GM19239 (cell line): ENCODE measurements around the gene MAPK11.

Source experiments
- DNase-seq: peaks from one replicate; pipeline ENCODE4 v3.0.0; 2011; ENCODE audit warnings: low spot score; ENCODE audit not compliant: insufficient read length
- FAIRE-seq: peaks from 2 replicates; lab custom pipeline; 2011; peaks lifted over from hg19 to GRCh38; lab: Jason Lieb, UNC

MAPK11 gene

DNA sequence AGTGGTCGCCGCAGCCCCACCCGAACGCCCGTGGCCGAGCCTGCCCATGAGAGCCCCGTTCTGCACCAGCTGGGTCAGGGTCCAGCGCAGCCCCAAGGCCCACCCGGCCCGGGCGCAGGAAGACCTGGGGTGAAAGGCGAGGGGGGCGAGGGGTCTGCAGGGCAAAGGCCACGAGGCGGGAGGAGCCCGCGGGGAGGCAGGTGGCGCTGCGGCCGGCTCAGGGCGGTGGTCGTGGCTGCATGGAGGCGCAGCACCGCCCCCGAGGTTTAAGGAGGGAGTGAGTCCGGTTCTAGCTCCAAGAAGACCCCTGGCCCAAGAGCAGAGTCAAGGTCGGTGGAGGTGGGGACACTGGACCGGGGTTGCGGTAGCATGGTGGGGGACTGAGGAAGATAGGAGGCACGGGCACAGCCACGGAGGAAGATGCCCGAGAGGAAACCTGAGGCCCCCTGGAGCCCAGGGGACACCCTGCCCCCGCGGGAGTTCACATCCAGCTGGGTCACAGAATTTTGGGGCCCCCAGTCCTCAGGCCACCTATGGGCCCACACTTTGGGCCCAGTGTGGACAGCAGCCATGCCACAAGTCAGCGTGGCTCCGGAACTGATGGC, 18.6 kb downstream of the MAPK11 start:
- FAIRE-seq: no peak

DNA sequence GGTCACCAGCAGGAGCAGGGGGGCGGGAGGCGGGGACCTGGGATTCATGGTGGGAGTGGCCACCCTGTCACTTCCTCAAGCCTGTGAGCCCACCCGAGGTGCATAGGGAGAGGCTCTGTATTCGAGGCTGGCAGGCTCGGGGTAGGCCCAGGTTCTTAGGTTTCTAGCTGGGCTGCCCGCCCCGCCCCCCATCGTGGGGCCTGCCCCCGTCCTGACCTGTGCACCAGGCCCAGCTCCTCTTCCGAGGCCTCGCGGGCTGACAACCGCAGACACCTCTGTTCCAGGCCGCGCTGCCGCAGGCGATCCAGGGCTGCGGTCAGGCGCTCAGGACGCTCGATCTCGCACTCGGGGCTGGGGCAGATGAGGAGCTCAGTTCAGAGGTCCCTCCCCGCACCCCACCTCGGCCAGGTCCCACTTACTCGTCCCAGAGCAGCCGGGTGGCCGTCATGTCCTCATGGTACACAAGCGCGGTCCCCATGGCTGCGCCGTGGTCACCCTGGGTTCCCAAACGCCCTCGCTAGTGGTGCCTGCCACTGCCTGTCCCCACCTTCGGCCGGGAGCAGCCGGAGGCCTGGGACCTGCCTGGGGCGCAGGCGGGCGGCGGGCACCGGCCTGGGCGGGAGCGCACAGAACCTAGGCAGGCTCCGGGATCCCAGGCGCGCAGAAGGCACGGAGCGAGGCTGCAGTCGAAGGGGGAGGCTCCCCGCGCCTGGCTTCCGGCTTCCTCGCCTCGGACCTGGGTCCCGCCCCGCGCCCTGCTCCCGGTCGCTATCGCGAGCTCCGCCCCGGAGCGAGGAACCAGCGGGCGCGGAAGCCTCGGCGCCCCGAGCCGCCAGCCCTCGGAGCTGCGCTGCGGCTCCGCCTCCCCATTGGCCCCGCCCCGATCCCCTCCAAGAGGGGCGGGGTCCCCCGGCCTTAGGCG, 19.4 kb downstream of the MAPK11 start, which contains the start of gene HDAC10:
Gene HDAC10, minus strand, starts transcription at position 711 of the 922 bp plus-strand sequence. Its CDS starts 233 bp downstream, at position 478.
- peak; percentile 92 for FAIRE-seq
- peak; percentile 93 for DNase-seq

More for the DNA sequence above, 18.6 kb downstream of the MAPK11 start:
- no peak for DNase-seq

DNA sequence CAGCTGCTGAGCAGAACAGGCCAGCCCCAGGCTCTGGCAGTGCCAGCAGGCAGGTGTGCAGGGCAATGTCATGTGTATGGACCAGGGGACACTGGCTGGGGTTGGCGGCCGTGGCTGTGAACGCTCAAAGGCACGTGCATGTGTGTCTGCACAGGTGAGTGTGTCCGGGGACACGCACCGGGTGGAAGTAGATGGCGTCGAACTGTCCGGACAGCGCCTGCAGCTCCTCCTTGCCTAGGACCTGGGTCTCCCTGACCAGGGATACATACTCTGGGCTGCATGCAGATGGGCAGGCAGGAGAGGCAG, 20.0 kb downstream of the MAPK11 start:
- FAIRE-seq (no peak), DNase-seq (no peak)

DNA sequence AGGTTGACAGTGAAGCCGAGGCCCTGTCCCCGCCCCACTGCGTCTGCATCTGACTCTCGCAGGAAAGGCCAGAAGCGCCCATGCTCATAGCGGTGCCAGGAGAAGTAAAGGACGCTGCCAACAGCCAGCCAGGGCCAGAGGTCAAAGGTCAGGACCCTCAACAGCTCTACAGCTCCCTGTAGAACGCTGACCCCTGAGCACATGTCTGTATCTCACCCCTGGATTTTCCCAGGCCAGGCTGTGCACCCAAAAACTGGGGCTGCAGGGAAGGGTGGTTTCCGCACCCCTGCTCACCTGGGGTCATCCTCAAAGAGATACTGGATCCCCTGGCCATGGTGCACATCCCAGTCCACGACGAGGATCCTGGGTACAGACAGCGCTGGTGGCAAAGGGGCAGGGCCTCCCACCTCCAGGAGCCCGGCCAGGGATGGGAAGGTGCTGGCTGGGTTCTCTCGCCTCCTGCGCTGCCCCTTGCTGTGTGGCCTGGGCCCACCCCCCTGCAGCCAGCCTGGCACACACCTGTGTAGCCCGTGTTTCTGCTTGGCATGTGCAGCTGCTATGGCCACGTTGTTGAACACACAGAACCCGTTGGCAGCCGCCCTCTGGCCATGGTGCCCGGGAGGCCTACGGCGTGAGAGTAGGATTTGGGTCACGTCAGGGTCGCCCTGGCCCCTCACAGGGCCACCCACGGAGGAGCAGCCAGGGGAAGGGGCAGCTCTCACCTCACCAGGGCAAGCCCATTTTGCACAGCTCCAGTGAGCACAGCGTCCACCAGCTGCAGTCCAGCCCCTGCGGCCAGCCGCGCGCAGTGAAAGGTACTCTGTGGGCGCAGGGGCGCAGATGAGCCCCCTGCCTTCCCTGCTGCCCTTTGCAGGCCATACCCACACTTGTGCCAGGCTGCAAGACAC, 20.6 kb downstream of the MAPK11 start:
- no peak for FAIRE-seq

DNA sequence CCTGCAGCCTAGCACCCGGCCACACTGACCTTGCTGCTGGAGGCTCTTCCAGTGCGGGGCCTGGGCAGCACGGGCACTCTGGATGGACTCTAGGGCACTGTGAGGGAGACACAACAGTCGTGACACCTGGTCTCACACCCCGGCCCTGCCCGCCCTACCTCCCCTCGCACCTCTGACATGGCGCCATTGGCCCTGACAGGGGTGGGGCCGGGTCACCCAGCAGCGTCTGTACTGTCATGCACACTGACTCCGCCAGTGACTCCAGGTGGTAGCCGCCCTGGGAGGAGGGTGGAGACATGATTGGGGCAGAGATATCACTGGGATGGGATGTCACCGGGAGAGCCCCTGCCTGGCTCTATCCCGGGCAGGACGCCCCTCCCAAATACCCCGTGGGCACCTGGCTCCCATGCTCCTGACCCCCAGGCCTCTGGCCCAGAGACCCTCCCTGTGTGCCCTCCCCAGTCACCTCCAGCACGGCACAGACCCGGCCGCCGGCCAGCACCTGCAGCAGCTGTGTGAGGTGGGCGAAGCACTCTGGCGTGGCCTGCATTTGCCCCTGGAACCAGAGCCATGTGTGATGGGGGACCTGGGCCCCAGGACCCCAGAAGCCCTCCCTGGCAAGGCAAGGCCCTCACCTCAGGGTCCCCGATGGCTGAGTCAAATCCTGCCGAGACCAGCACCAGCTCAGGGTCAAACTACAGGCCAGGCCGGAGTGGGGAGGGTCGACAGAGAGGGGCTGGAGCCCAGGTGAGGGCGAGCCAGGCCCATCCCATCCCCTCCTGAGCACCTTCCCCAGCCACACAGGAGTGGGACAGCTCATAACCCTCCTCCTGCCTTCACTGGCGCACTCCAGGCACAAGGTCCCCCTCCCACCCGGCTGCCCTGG, 21.7 kb downstream of the MAPK11 start:
- FAIRE-seq (no peak), DNase-seq (no peak)

More for the DNA sequence above, 20.6 kb downstream of the MAPK11 start:
- no peak for DNase-seq

DNA sequence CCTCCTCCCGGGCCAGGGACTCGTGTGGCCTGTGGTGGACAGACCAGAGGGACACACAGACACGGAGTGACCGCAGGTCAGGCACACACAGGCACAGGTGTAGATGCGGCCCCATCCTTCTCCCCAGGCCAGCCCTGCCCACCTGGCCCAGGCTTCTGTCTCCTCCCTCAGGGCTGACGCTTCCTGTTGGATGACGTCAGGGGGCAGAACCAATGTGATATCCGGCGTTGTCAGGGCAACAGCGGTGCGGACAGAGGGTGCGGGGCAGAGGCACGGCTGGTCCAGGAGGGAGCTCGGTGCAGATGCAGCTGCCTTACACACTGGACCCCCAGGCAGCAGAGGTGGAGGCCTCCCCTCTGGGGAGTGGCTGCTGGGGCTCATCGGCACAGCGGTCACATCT, 22.4 kb downstream of the MAPK11 start:
- peak; percentile 36 for DNase-seq
- FAIRE-seq: peak; percentile 89

DNA sequence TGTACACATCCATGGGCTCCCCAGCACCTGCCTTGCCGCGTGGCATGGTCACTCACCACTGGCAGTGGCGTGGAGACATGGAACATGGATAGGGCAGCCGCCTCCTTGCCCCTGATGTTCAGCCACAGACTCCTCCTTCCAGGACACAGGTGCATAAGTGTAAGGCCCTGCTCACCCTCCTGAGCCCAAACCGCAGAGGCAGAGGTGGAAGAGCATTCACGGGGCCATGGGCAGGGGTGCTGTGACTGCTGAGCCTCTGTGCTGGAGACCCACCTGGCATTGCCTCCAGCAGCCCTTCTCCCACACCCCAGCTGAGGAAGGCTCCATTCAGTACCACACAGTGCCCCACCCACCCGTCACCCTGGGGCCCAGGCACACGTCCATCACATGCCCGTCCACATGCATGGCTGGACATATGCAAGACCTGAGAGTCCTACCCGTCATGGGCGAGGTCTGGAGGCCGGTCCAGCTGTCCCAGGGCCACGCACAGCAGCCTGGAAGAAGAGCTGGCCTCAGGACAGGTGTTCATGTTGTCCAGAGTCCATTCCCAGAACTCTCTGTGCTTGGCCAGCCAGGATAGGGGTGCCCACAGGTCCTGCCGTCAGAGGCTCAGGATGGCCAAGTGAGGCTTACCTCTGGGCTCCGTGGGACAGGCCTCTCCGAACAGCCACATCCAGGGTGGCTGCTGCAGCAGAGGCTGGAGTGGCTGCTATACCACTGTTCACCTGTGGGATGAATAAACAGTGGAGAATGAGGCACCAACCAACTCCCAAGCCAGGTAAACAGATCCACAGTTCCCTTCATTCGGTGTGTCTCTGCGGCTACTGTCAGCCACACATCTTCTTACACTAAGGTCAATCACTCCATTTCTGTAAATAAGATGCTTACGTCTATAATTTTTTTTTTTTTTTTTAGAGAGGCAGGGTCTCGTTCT, 23.7 kb downstream of the MAPK11 start:
- FAIRE-seq (no peak), DNase-seq (no peak)

DNA sequence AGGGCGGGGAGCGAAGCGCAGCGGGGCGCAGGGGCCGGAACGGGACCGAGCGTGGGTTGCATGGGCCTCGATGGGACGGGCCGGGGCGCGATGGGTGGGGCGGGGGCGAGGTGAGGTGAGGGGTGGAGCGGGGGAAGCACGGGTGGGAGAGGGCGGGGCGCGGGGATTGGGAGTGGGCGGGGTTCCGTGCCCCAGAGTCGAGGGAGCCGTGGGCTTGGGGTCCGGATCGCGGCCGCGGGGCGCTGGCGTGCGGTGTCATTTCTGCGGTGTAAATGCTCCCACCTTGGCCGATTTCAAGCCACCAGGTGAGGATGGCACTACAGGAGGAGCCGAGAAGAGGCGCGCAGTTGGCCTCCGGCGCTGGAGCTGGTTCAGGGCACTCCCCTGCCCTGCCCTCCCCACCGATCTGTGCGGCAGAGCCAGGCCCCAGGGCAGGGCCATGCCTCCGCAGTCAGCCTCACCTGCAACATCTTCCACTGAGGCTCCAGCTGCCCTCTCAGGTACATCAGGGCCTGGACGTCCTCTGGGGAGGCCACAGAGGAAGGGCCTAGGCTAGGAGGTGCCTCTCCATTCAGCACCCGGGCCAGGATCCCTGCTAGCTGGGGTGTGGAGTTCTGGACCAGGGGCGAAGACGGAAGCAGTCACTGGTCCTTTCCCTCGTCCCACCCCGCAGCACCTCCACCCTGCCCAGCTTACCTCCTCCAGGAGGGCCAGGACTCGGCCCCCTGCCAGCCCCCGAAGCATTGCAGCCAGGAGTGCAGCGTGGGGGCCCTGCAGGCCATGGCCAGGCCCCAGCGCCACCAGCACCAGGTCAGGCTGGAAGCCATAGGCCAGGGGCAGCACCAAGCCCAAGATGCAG, 24.7 kb downstream of the MAPK11 start:
- peak; percentile 11 for FAIRE-seq
- DNase-seq: no peak

DNA sequence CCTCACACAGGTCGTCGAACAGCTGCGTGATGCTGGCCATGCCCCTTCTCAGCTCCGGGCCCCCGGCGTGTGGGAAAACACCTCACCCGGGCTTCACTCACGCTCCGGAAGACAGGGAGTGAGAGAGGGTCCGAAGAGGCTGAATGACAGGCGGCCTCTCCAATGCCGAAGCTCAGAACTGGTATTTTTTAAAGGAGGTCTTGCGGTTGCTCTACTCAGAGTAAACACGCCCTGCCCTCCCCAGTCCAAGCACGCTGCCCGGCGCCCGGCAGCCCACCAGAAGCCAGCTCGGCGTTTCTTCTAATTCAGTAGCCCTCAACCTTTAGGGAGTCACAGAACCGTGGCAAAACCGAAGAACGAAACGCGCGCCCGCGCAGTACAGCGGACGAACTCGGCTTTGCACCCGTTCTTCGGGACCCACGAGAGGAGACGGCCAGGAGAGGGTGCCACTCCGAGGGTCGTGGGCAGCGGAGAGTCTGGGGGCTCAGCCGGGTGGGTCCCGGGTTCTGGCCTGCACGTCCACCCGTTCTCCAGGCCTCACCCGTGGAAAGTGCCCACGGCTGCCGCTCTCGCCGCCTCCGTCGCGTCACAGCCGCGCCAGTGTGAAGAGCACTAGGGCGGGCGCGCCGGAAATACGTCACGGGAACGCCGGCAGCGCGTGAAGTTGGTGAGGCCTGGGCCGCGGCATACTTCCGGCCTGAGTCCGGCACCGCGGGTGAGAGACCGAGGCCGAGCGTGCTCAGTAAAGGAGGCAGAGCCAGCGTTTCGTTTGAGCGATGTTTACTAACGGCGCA, 25.6 kb downstream of the MAPK11 start, which contains the start of gene TUBGCP6:
Gene TUBGCP6, minus strand, starts transcription at position 604 of the 794 bp plus-strand sequence. Its CDS starts 564 bp downstream, at position 40.
- FAIRE-seq (peak; percentile 91), DNase-seq (peak; percentile 92)

DNA sequence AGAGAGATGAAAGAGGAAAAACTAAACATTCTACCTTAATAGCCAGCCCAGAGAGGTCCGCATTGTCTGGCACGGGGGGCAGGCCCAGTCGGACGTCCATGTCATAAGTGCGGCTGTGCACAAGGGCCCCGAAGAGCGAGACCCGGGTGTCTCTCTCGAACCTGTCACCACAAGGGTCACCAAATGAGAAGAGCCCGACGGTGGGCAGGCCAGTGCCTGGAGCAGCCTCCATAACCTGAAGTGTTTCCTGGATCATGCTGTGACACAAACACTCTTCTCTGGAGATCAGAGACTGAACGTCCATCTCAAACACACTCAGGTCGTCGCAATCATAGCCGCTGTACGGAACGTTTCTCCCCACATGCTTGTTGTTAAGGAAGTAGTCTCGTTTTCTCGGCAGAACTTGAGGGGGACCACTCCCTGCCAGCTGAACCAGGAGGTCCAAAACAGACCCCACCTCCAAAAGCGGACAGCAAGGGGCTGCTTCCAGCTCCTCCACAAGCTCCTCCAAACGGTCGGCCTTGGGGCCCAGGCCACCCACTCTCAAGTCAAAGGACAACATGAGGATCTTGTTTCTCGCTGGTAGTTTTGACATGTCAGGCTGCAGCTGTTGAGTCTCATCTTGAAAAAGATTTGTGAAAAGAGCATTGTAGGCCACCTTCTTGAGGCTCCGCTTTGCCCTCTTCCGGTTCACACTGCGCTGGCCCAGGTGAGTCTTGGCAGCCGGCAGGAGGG, 26.3 kb downstream of the MAPK11 start:
- DNase-seq: no peak
- peak; percentile 21 for FAIRE-seq

DNA sequence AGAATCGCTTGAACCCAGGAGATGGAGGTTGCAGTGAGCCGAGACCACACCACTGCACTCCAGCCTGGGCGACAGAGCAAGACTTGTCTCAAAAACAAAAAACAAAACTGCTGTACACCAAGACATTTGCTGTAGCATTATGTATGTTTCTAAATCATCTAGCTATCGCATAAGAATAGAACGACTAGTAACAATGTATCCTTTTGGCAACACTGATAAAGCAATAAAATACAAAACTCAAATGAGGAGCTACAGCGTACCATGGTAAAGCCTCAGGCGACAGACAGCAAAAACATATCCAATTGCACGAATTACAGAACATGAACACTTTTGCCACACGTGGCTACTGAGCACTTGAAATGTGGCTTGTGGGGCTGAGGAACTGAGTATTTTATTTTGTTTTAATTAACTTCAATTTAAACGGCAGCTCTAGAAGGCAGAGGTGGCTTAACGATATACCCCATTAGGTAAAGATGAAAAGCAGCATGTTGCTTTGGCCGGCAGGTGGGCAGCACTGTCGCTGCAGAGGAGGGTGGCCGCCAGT, 27.7 kb downstream of the MAPK11 start:
- no peak for DNase-seq

DNA sequence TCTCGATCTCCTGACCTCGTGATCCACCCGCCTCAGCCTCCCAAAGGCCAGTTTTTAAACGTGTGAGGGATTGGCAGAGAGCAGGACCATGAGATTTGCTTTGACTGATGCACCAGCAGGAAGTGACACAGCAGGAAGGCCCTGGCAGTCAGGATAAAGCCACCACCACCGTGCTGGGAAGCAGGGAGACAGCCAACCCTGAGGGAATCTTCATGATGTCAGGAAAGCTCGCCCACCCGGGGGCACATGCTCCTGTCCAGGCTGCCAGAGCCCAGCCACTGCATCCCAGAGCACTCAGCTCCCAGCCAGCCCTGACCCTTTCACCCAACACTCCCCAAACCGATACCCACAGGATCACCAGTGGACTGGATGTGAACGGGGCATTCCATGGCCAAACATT, 31.4 kb downstream of the MAPK11 start:
- FAIRE-seq (no peak), DNase-seq (no peak)

More for the DNA sequence above, 27.7 kb downstream of the MAPK11 start:
- FAIRE-seq: no peak

DNA sequence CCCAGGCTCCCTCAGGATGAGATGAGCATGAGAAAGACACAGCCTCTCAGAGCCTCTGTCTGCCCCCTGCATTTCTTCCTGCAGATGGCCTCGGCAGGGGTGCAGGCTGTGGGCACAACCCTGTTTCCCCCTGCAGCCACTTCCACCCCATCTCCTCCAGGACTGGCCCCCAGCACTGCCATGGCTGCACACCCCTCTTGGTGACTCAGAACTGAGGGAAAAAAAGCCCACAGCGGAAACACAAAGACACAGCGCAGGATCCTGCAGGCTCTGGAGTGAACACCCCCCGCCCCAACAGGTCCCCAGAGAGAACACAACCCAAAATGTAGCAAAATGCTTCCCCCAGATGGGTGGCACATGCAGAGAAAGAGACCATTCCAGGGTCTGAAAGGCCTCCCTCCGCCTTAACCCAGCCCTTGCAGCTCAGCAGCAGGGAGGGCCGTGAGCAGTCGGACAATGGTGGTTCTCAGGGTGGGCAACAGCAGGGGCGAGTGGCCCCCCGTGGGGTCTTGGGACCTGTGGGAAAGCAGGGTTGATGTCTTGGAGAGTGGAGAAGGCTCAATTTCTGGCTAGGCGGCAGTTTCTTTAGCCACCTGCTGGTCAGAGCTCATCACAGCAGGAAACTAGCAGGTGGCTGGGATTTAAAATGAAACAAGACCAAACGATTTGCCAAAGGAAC, 33.3 kb downstream of the MAPK11 start:
- FAIRE-seq (no peak), DNase-seq (no peak)

DNA sequence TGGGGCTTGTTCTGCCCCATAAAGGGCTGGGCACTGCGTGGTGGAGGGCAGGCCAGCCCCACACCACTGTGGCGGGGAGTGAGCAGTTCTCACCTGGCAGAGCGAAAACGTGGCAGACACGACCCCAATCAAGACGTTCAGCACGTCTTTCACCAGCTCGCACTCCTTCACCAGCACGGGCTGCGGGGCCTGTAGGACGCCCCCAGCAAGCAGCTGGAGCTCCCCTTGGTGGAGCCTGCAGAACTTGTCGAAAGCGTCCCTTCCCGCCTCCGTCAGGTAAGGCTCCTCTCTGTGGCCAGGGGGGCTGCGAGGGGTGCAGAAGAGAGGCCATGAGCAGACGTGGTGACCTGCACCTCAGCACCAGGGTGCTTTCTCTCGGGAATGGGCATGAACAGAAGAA, 37.0 kb downstream of the MAPK11 start:
- no peak for DNase-seq
- FAIRE-seq: no peak

DNA sequence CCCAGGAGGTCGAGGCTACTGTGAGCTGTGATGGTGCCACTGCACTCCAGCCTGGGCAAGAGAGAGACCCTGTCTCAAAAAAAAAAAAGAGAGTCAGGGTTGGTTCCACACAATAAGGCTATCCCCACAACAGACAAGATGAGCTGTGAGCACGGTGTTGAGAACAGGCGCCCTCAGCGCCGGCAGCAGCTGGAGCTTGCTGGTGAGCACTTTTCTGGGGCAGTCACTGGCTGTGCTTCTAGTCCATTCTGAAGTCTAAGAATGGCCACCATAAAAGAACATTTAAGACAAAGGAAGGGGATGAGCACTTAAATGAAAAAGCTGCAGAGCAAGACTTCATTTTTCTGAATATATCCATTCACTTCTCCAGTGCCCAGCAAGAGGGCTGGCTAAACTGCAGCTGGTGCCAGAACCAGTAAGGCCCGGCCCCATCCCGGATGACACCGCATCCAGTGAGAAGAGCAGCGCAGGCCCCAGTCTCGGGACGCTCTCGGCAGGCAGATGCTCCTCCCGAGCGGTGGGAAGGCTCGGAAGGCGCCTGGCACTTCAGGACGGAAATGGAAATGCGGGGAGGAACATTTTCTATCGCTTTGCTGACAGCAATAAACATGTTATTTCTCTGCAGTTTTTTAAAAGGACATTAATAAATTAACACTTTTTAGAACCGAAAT, 37.6 kb downstream of the MAPK11 start:
- FAIRE-seq: no peak
- DNase-seq: no peak
